HG03571 (cell line): Measurements from ENCODE around the gene KRT6C.

Experiments
- ATAC-seq: cut with Tn5 transposase; IDR thresholded peaks from one replicate; pipeline ENCODE4 v1.9.1; 2021; ENCODE audit not compliant: unreplicated experiment

The KRT6C gene

GRCh38 chr12:52436000-52436827 is 37.4 kb downstream of the KRT6C start:
- ATAC-seq: no peak

- no peak for ATAC-seq
These were observed 38.0 kb downstream of the KRT6C start for GRCh38 chr12:52435659-52435999.

GRCh38 chr12:52434760-52435530 is 38.7 kb downstream of the KRT6C start:
- ATAC-seq: no peak

GRCh38 chr12:52434081-52434733 is 39.4 kb downstream of the KRT6C start, which contains the start of gene KRT75:
Gene KRT75 (minus strand): TSS chr12:52434371. CDS start chr12:52434304, 67 bp downstream.
- no peak for ATAC-seq

- no peak for ATAC-seq
These were observed 40.0 kb downstream of the KRT6C start for GRCh38 chr12:52433501-52434080.

GRCh38 chr12:52432559-52433207 is 40.9 kb downstream of the KRT6C start:
- no peak for ATAC-seq

GRCh38 chr12:52428121-52428520 is 45.5 kb downstream of the KRT6C start:
- ATAC-seq: no peak

GRCh38 chr12:52427083-52427482 is 46.5 kb downstream of the KRT6C start:
- ATAC-seq: no peak

- ATAC-seq: no peak
These were observed 47.6 kb downstream of the KRT6C start for GRCh38 chr12:52426034-52426433.

GRCh38 chr12:52425466-52425865 is 48.1 kb downstream of the KRT6C start:
- no peak for ATAC-seq

- ATAC-seq: no peak
These were observed 49.7 kb downstream of the KRT6C start for GRCh38 chr12:52423661-52424500.

- no peak for ATAC-seq
These were observed 50.6 kb downstream of the KRT6C start for GRCh38 chr12:52423035-52423434.

GRCh38 chr12:52419656-52420055 is 53.9 kb downstream of the KRT6C start:
- ATAC-seq: no peak

- no peak for ATAC-seq
These were observed 55.0 kb downstream of the KRT6C start for GRCh38 chr12:52418576-52419110.
